Measurements from ENCODE around the gene TBL1Y.

DNA sequence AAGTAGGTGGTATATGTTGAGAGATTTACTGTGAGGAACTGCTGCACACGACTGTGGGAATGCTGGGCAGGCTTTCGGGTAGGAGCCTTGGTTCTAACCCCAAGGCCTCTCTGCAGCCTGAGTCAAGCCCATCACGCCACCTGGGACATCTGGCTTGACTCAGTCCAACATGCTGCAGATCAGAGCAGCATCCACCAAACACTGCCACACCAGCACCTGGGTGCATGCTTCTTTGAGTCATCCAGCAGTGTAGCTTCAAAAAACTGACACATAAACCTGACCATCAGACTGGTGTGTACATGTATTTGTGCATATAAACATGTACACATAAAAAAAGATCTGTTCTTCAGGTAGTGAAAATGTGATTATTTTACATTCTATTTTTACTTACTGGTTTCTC lies 217.7 kb downstream of the TBL1Y start:
- no peak for TF ChIP-seq CTCF (IDR thresholded peaks at IDR 0.05)
- TF ChIP-seq EZH2 (IDR thresholded peaks at IDR 0.05; ENCODE audit: borderline replicate concordance, insufficient read depth, low read depth, low read length, poor library complexity, severe bottlenecking) = no peak
